ENCODE measurements around the gene CDH13. TPM values are rescaled to one million over a fixed set of nuclear protein-coding genes. Genes with fewer than 3 reads are reported as not detected.

The CDH13 gene
- polyA plus RNA-seq, 1 experiment, result 113 TPM

GRCh38 chr16:83198977-83199376, 572.2 kb downstream of the CDH13 start:
- DNase-seq (ENCODE audit: low read depth), result no peak
- POLR2A ChIA-PET, result no interaction called here
- no peaks in the 10 kb centered on the region for H3K36me3 ChIP-seq (ENCODE audit: control insufficient read depth, insufficient read depth, low read length)
- H3K27me3 ChIP-seq (ENCODE audit: control insufficient read depth, insufficient read depth, low read length), result no peaks in the 10 kb centered on the region
- no peak overlapping the region for H3K4me3 ChIP-seq (ENCODE audit: low read depth, low read length)
- CTCF ChIA-PET, result no interaction called here
- no peak for TF ChIP-seq CTCF (IDR thresholded peaks at IDR 0.05; ENCODE audit: insufficient read depth, low read depth, low read length)

- ChIA-PET POLR2A (no interaction called here), CTCF (interaction anchor here (0.7 kb wide), 1 partner anchor 15 kb away, joined by 3 read pairs; no protein-coding TSS in a partner anchor)
- Histone ChIP-seq H3K27me3 (ENCODE audit: control insufficient read depth, insufficient read depth, low read length) (no peaks in the 10 kb centered on the region), H3K36me3 (ENCODE audit: control insufficient read depth, insufficient read depth, low read length) (no peaks in the 10 kb centered on the region), H3K4me3 (ENCODE audit: low read depth, low read length) (no peak overlapping the region)
- DNase-seq (ENCODE audit: low read depth), result no peak
- TF ChIP-seq CTCF (IDR thresholded peaks at IDR 0.05; ENCODE audit: insufficient read depth, low read depth, low read length), result no peak
Measured at GRCh38 chr16:83200005-83200779, 573.4 kb downstream of the CDH13 start.

GRCh38 chr16:83201748-83202147, 575.0 kb downstream of the CDH13 start:
- H3K4me3 ChIP-seq (ENCODE audit: low read depth, low read length), result no peak overlapping the region
- no peak for TF ChIP-seq CTCF (IDR thresholded peaks at IDR 0.05; ENCODE audit: insufficient read depth, low read depth, low read length)
- ChIA-PET POLR2A (interaction anchor here (0.6 kb wide), 1 partner anchor 961 kb away, joined by 4 read pairs; no protein-coding TSS in a partner anchor), CTCF (no interaction called here)
- no peaks in the 10 kb centered on the region for H3K36me3 ChIP-seq (ENCODE audit: control insufficient read depth, insufficient read depth, low read length)
- no peaks in the 10 kb centered on the region for H3K27me3 ChIP-seq (ENCODE audit: control insufficient read depth, insufficient read depth, low read length)
- no peak for DNase-seq (ENCODE audit: low read depth)

- Histone ChIP-seq H3K36me3 (ENCODE audit: control insufficient read depth, insufficient read depth, low read length) (no peaks in the 10 kb centered on the region), H3K27me3 (ENCODE audit: control insufficient read depth, insufficient read depth, low read length) (no peaks in the 10 kb centered on the region), H3K4me3 (ENCODE audit: low read depth, low read length) (no peak overlapping the region)
- DNase-seq (ENCODE audit: low read depth), result no peak
- ChIA-PET CTCF (no interaction called here), POLR2A (no interaction called here)
- TF ChIP-seq CTCF (IDR thresholded peaks at IDR 0.05; ENCODE audit: insufficient read depth, low read depth, low read length), result no peak
Measured at GRCh38 chr16:83205896-83206295, 579.1 kb downstream of the CDH13 start.

DNA sequence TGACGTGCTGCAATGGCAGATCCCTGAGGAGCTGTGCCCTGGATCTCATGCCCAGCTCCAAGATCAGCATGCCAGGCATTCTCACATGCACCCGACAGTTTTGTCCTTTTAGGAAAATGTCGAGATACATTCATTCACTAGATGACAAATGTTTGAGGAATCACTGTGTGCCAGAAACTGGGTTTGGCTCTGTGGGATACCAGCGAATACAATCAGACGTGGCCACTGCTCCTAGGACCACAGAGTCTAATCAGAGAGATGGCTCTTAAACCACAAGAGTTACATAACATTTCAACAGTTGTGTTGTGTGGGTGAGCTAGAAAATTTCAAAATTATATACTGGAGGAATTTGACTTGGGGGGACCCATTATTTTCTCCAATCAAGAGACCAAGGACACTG, 579.7 kb downstream of the CDH13 start:
- DNase-seq (ENCODE audit: low read depth), result no peak
- Histone ChIP-seq H3K36me3 (ENCODE audit: control insufficient read depth, insufficient read depth, low read length) (no peaks in the 10 kb centered on the region), H3K27me3 (ENCODE audit: control insufficient read depth, insufficient read depth, low read length) (no peaks in the 10 kb centered on the region), H3K4me3 (ENCODE audit: low read depth, low read length) (no peak overlapping the region)
- ChIA-PET CTCF (no interaction called here), POLR2A (no interaction called here)
- TF ChIP-seq CTCF (IDR thresholded peaks at IDR 0.05; ENCODE audit: insufficient read depth, low read depth, low read length), result no peak
